ENCODE results near the gene ACOT6. TPM values are rescaled to one million over a fixed set of nuclear protein-coding genes. Genes with fewer than 3 reads are reported as not detected.

Gene ACOT6
- polyA plus RNA-seq, 2 of the 4 experiments (the other 2 are of a cell fraction), result not detected

DNA sequence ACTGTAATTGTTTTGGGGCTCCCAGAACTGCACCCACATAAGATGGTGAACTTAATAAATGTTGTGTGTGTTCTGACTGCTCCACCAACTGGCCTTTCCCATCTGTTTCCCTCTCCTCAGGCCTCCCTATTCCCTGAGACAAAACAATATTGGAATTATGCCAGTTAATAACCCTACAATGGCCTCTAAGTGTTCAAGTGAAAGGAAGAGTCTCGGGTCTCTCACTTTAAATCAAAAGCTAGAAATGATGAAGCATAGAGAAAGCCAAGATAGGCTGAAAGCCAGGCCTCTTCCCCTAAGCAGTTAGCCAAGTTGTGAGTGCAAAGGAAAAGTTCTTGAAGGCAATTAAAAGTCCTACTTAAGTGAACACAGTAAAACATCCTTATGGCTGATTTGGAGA, 13.4 kb downstream of the ACOT6 start:
- H3K4me2 ChIP-seq, result no peak overlapping the region
- ChIA-PET CTCF (interaction anchor here (0.6 to 1.7 kb wide), 4 partner anchors 10 to 117 kb away, joined by 3 to 5 read pairs (median 4); partner anchors contain the start of gene ACOT4), POLR2A (no interaction called here)
- no peak for FAIRE-seq
- WGBS (ENCODE audit: missing lambda C conversion rate), result 58% methylated on average over 1 of the region's 1 CpG
- no peak for DNase-seq (ENCODE audit: low read depth in 1 of 2, low spot score in 1 of 2)
- no peaks in the 10 kb centered on the region for H3K4me1 ChIP-seq
- H3K4me3 ChIP-seq, result no peak overlapping the region
- TF ChIP-seq HOXA7 (CRISPR knock-in tag; IDR thresholded peaks at IDR 0.05), result no peak
- TF ChIP-seq KDM5A (IDR thresholded peaks at IDR 0.05), result no peak
- no peak for TF ChIP-seq MAFK (IDR thresholded peaks at IDR 0.05; ENCODE audit: partially characterized antibody)
- no peak for TF ChIP-seq CHD4 (IDR thresholded peaks at IDR 0.05; ENCODE audit: borderline replicate concordance)
- TF ChIP-seq FOXS1 (CRISPR knock-in tag; IDR thresholded peaks at IDR 0.05), result no peak
- TF ChIP-seq TP53 (CRISPR knock-in tag; IDR thresholded peaks at IDR 0.05), result no peak
- TF ChIP-seq, protein P1, sequence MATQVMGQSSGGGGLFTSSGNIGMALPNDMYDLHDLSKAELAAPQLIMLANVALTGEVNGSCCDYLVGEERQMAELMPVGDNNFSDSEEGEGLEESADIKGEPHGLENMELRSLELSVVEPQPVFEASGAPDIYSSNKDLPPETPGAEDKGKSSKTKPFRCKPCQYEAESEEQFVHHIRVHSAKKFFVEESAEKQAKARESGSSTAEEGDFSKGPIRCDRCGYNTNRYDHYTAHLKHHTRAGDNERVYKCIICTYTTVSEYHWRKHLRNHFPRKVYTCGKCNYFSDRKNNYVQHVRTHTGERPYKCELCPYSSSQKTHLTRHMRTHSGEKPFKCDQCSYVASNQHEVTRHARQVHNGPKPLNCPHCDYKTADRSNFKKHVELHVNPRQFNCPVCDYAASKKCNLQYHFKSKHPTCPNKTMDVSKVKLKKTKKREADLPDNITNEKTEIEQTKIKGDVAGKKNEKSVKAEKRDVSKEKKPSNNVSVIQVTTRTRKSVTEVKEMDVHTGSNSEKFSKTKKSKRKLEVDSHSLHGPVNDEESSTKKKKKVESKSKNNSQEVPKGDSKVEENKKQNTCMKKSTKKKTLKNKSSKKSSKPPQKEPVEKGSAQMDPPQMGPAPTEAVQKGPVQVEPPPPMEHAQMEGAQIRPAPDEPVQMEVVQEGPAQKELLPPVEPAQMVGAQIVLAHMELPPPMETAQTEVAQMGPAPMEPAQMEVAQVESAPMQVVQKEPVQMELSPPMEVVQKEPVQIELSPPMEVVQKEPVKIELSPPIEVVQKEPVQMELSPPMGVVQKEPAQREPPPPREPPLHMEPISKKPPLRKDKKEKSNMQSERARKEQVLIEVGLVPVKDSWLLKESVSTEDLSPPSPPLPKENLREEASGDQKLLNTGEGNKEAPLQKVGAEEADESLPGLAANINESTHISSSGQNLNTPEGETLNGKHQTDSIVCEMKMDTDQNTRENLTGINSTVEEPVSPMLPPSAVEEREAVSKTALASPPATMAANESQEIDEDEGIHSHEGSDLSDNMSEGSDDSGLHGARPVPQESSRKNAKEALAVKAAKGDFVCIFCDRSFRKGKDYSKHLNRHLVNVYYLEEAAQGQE (IDR thresholded peaks at IDR 0.05), result no peak
- no peak for TF ChIP-seq EHF (CRISPR knock-in tag; IDR thresholded peaks at IDR 0.05)
- TF ChIP-seq NPAS2 (CRISPR knock-in tag; IDR thresholded peaks at IDR 0.05; ENCODE audit: borderline replicate concordance), result no peak
- TF ChIP-seq HEYL (CRISPR knock-in tag; IDR thresholded peaks at IDR 0.05), result no peak
- no peak for TF ChIP-seq ZC3H11A (IDR thresholded peaks at IDR 0.05)
- TF ChIP-seq, protein P2, sequence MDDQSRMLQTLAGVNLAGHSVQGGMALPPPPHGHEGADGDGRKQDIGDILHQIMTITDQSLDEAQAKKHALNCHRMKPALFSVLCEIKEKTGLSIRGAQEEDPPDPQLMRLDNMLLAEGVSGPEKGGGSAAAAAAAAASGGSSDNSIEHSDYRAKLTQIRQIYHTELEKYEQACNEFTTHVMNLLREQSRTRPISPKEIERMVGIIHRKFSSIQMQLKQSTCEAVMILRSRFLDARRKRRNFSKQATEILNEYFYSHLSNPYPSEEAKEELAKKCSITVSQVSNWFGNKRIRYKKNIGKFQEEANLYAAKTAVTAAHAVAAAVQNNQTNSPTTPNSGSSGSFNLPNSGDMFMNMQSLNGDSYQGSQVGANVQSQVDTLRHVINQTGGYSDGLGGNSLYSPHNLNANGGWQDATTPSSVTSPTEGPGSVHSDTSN (IDR thresholded peaks at IDR 0.05), result no peak
- TF ChIP-seq, protein P3, sequence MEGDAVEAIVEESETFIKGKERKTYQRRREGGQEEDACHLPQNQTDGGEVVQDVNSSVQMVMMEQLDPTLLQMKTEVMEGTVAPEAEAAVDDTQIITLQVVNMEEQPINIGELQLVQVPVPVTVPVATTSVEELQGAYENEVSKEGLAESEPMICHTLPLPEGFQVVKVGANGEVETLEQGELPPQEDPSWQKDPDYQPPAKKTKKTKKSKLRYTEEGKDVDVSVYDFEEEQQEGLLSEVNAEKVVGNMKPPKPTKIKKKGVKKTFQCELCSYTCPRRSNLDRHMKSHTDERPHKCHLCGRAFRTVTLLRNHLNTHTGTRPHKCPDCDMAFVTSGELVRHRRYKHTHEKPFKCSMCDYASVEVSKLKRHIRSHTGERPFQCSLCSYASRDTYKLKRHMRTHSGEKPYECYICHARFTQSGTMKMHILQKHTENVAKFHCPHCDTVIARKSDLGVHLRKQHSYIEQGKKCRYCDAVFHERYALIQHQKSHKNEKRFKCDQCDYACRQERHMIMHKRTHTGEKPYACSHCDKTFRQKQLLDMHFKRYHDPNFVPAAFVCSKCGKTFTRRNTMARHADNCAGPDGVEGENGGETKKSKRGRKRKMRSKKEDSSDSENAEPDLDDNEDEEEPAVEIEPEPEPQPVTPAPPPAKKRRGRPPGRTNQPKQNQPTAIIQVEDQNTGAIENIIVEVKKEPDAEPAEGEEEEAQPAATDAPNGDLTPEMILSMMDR (IDR thresholded peaks at IDR 0.05), result no peak
- TF ChIP-seq, protein P4, sequence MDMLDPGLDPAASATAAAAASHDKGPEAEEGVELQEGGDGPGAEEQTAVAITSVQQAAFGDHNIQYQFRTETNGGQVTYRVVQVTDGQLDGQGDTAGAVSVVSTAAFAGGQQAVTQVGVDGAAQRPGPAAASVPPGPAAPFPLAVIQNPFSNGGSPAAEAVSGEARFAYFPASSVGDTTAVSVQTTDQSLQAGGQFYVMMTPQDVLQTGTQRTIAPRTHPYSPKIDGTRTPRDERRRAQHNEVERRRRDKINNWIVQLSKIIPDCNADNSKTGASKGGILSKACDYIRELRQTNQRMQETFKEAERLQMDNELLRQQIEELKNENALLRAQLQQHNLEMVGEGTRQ (IDR thresholded peaks at IDR 0.05), result no peak
- TF ChIP-seq, protein P5, sequence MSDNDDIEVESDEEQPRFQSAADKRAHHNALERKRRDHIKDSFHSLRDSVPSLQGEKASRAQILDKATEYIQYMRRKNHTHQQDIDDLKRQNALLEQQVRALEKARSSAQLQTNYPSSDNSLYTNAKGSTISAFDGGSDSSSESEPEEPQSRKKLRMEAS (IDR thresholded peaks at IDR 0.05), result no peak
- H3K9me3 ChIP-seq, result no peaks in the 10 kb centered on the region
- ATAC-seq, result no peak
- H3K27ac ChIP-seq, result no peak overlapping the region

DNA sequence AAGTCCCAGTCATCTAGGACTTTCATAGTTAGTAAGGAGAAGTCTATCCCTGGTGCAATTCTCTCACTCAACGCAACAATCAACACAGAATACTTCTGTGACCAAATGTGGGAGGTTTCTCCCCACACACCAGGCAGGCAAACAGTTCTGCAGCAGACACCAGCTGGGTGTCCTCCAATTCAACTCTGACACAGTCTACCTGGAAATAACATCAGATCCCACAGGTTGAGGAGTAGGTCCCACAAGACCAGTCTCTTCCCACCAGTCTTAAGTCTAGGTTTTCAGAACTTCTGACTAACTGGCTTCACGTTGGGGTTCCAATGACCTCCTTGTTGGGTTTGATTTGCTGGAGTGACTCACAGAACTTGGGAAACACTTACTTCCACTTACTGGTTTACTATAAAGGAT, 14.8 kb downstream of the ACOT6 start:
- H3K9me3 ChIP-seq, result no peaks in the 10 kb centered on the region
- H3K4me2 ChIP-seq, result no peak overlapping the region
- no peak overlapping the region for H3K4me3 ChIP-seq
- H3K27ac ChIP-seq, result no peak overlapping the region
- no peaks in the 10 kb centered on the region for H3K4me1 ChIP-seq
- 49% methylated on average over 2 of the region's 2 CpGs for WGBS (ENCODE audit: missing lambda C conversion rate)
- POLR2A ChIA-PET, result interaction anchor here (0.9 kb wide), 1 partner anchor 58 kb away, joined by 3 read pairs; the partner anchor contains the start of gene ACOT2
- DNase-seq (ENCODE audit: low read depth in 1 of 2, low spot score in 1 of 2) (no peak), FAIRE-seq (peak; percentile 49), ATAC-seq (no peak)
- TF ChIP-seq JUNB (IDR thresholded peaks at IDR 0.05), result no peak
- TF ChIP-seq CBX8 (IDR thresholded peaks at IDR 0.05), result no peak
- TF ChIP-seq RCOR1 (IDR thresholded peaks at IDR 0.05; ENCODE audit: low read depth, low read length), result no peak
- TF ChIP-seq CEBPB (IDR thresholded peaks at IDR 0.05), result no peak
- TF ChIP-seq, protein P4 (IDR thresholded peaks at IDR 0.05), result no peak
- TF ChIP-seq, protein P6, sequence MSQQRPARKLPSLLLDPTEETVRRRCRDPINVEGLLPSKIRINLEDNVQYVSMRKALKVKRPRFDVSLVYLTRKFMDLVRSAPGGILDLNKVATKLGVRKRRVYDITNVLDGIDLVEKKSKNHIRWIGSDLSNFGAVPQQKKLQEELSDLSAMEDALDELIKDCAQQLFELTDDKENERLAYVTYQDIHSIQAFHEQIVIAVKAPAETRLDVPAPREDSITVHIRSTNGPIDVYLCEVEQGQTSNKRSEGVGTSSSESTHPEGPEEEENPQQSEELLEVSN (IDR thresholded peaks at IDR 0.05; ENCODE audit: borderline replicate concordance, low read depth), result no peak
- no peak for TF ChIP-seq CBX2 (IDR thresholded peaks at IDR 0.05; ENCODE audit: borderline replicate concordance, low read depth)
- no peak for TF ChIP-seq ESRRA (IDR thresholded peaks at IDR 0.05; ENCODE audit: borderline replicate concordance, low read length)
- TF ChIP-seq, protein P2 (IDR thresholded peaks at IDR 0.05), result no peak
- CTCF ChIA-PET, result interaction anchor here (0.6 kb wide), 2 partner anchors 88 to 119 kb away, joined by 3 read pairs; no protein-coding TSS in a partner anchor

Data from A549 (cell line).